Glutamatergic neuron (in vitro differentiated cells): Measurements from ENCODE around the gene ATP2B2. TPM values are rescaled to one million over a fixed set of nuclear protein-coding genes. Genes with fewer than 3 reads are reported as not detected.

Experiments
- DNase-seq: peaks from one replicate; pipeline ENCODE4 v3.0.0; 2022
- H3K27ac Mint-ChIP-seq: one replicate; pipeline ENCODE4 v1.8.0; 2020; ENCODE audit warnings: mild to moderate bottlenecking, mixed read lengths, inconsistent platforms; ENCODE audit not compliant: unreplicated experiment
- H3K27me3 Mint-ChIP-seq: one replicate; pipeline ENCODE4 v1.8.0; 2020; ENCODE audit warnings: mild to moderate bottlenecking, moderate library complexity, mixed read lengths, inconsistent platforms; ENCODE audit not compliant: unreplicated experiment
- H3K36me3 Mint-ChIP-seq: one replicate; pipeline ENCODE4 v1.8.0; 2020; ENCODE audit warnings: mild to moderate bottlenecking, mixed read lengths, inconsistent platforms; ENCODE audit not compliant: unreplicated experiment
- H3K4me1 Mint-ChIP-seq: one replicate; pipeline ENCODE4 v1.8.0; 2020; ENCODE audit warnings: mild to moderate bottlenecking, low read depth, mixed read lengths, inconsistent platforms; ENCODE audit not compliant: unreplicated experiment
- H3K4me3 Mint-ChIP-seq: one replicate; pipeline ENCODE4 v1.8.0; 2020; ENCODE audit warnings: mild to moderate bottlenecking, mixed read lengths, inconsistent platforms; ENCODE audit not compliant: unreplicated experiment
- H3K9me3 Mint-ChIP-seq: one replicate; pipeline ENCODE4 v1.8.0; 2020; ENCODE audit warnings: mild to moderate bottlenecking, moderate library complexity, mixed read lengths, inconsistent platforms; ENCODE audit not compliant: unreplicated experiment
- total RNA-seq: library from RNA; stranded (reverse); fragmentation: NEBNext Ultra II Directional; extraction: Animal tissue kit (Norgen Biotek cat#: 25700); gene quantifications from one replicate; pipeline ENCODE4 v1.2.1, GENCODE V29; 2021; ENCODE audit not compliant: unreplicated experiment
- TF ChIP-seq, protein P1 (sequence below): fragments of 200-600 bp; sonication (generic); IDR thresholded peaks from one replicate; pipeline ENCODE4 v1.5.0; 2021; ENCODE audit not compliant: partially characterized antibody, unreplicated experiment

ATP2B2 gene
- total RNA-seq, 1 donor from 2014 or later = 31.2 TPM

GRCh38 chr3:10519236-10519635 lies 13.8 kb upstream of the ATP2B2 start:
- H3K4me3 Mint-ChIP-seq = no peak overlapping the region
- peaks cover 21% of the 10 kb centered on the region for H3K4me1 Mint-ChIP-seq
- no peaks in the 10 kb centered on the region for H3K36me3 Mint-ChIP-seq
- H3K27ac Mint-ChIP-seq = no peak overlapping the region
- TF ChIP-seq, protein P1, sequence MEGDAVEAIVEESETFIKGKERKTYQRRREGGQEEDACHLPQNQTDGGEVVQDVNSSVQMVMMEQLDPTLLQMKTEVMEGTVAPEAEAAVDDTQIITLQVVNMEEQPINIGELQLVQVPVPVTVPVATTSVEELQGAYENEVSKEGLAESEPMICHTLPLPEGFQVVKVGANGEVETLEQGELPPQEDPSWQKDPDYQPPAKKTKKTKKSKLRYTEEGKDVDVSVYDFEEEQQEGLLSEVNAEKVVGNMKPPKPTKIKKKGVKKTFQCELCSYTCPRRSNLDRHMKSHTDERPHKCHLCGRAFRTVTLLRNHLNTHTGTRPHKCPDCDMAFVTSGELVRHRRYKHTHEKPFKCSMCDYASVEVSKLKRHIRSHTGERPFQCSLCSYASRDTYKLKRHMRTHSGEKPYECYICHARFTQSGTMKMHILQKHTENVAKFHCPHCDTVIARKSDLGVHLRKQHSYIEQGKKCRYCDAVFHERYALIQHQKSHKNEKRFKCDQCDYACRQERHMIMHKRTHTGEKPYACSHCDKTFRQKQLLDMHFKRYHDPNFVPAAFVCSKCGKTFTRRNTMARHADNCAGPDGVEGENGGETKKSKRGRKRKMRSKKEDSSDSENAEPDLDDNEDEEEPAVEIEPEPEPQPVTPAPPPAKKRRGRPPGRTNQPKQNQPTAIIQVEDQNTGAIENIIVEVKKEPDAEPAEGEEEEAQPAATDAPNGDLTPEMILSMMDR = no peak
- peaks cover 6% of the 10 kb centered on the region for H3K9me3 Mint-ChIP-seq
- no peak for DNase-seq
- H3K27me3 Mint-ChIP-seq = peaks cover 2% of the 10 kb centered on the region

GRCh38 chr3:10518506-10519150 lies 13.2 kb upstream of the ATP2B2 start:
- Mint-ChIP-seq H3K27me3 (peaks cover 2% of the 10 kb centered on the region), H3K36me3 (no peaks in the 10 kb centered on the region), H3K4me3 (no peak overlapping the region), H3K4me1 (peaks cover 21% of the 10 kb centered on the region), H3K27ac (no peak overlapping the region), H3K9me3 (peaks cover 6% of the 10 kb centered on the region)
- TF ChIP-seq, protein P1 = no peak
- no peak for DNase-seq

DNA sequence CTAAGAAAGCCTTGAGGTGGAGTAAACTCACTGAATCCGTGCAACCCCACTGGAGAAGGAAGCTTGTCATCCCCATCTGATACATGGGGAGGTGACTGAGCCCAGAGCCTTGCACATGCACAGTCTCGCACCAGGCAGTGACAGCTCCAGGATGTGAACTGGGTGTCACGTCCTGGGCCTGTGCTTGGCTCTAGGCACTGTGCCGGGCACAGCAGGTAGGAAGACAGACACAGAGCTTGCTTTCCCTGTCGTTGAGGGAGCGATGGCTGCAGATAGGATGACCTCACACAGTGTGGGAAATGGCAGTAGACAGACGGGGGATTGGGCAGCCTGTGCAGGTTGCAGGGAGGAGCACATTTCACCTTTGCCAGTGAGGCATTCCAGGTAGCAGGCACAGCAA lies 12.2 kb upstream of the ATP2B2 start:
- DNase-seq = no peak
- H3K4me1 Mint-ChIP-seq = peaks cover 24% of the 10 kb centered on the region

DNA sequence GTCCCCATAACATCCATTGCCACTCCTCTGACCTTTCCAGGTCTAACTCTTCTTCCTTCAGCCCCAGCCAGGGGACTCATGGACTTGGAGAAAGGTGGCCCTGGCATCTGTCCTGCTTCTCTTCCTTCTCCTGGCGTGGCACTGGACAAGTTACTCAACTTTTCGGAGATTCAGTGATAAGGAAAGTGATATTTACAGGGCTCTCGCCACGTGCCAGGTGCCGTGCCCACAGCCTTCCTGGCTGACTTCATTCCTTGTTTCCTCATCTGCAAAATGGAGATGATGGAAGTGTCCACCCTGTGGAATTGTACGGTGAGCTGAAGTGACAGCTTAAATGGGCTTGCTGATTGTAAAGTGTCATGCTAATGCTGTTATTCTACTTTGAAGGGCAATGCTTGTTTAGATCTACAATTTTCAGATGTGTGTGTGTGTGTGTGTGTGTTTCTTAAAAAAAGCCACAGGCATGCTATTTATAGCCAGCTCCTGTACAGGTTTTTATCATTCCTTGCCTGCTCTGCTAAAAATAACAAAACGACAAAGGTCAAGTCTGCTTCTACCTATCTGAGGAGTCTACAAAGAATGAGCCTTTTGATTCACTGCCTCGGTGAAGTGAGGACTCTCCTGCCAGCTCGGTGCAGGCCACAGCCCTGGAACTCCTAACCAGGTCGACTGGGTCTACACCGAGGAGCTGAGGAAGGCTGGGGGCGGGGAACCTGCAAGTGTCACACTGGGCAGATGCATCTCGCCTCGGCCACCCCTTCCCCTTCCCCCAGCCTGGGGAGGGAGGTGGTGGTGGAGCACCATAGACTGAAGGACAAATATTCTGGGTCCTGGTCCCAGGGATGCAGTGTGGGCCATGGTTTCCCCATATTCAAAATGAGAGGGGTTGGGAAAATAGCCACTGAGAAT lies 11.4 kb upstream of the ATP2B2 start:
- TF ChIP-seq, protein P1 = no peak
- peaks cover 4% of the 10 kb centered on the region for H3K36me3 Mint-ChIP-seq
- no peak overlapping the region for H3K27ac Mint-ChIP-seq
- H3K27me3 Mint-ChIP-seq = peaks cover 3% of the 10 kb centered on the region
- DNase-seq = no peak
- H3K9me3 Mint-ChIP-seq = peaks cover 6% of the 10 kb centered on the region
- peaks cover 25% of the 10 kb centered on the region for H3K4me1 Mint-ChIP-seq
- H3K4me3 Mint-ChIP-seq = no peak overlapping the region

More for the DNA sequence above, 12.2 kb upstream of the ATP2B2 start:
- Mint-ChIP-seq H3K27ac (no peak overlapping the region), H3K4me3 (no peak overlapping the region), H3K36me3 (peaks cover 4% of the 10 kb centered on the region), H3K27me3 (peaks cover 3% of the 10 kb centered on the region), H3K9me3 (peaks cover 6% of the 10 kb centered on the region)
- TF ChIP-seq, protein P1 = no peak
